ENCODE measurements around the gene METTL25.
"Not testable (repeated sequence)": the region's sequence is repeated elsewhere in the genome, so short reads cannot be mapped to it uniquely, and the experiment has no call there.

The METTL25 gene, protein sequence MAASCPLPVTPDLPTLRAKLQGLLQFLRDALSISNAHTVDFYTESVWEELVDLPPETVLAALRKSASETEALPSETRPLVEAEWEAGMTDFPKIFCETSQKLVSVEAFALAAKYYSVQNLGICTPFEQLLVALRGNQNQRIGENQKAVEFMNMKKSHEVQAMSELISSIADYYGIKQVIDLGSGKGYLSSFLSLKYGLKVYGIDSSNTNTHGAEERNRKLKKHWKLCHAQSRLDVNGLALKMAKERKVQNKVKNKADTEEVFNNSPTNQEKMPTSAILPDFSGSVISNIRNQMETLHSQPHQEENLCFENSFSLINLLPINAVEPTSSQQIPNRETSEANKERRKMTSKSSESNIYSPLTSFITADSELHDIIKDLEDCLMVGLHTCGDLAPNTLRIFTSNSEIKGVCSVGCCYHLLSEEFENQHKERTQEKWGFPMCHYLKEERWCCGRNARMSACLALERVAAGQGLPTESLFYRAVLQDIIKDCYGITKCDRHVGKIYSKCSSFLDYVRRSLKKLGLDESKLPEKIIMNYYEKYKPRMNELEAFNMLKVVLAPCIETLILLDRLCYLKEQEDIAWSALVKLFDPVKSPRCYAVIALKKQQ

DNA sequence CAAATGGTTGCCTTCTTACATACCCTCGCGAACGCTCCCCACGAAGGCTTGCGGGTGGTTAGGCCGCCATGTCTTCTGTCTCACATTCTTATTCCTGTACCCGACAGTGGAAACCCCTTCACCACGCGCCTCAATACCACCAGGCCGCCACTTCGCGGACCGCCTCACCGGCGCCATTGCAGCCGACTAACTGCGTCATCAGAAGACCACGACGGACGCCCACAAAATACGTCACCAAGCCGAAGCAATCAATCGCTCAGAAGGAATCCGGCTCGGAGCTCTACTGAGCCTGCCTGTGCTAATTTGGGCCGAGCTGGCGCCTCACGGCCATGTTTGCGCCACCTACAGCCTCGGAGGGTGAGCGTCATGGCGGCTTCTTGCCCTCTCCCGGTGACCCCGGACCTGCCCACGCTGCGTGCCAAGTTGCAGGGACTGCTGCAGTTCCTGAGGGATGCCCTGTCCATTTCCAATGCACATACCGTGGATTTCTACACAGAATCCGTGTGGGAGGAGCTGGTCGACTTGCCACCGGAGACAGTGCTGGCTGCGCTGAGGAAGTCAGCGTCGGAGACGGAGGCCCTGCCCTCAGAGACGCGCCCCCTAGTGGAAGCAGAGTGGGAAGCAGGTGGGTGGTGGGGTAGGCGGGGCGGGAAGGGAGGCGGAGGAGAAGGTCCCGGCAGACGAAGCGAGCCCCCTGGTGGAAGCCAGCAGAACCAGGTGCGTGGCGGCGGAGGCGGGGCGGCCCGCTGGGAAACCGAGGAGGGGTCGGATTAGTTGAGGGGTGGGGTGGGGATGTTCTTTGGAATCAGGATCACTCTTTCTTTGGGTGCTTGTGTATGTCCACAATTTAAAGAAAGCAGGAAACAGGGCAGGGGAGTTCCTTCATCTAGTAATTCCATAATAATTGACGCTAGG is at the start of gene METTL25, which contains the start of gene CCDC59:
Gene METTL25, plus strand, starts transcription at position 330 of the 915 bp plus-strand sequence. Its CDS starts 37 bp downstream, at position 367.
Gene CCDC59, minus strand, starts transcription at position 188 of the 915 bp plus-strand sequence. Its CDS starts 11 bp downstream, at position 177.
- peak; percentile 98 to 100 (median 99) for DNase-seq

DNA sequence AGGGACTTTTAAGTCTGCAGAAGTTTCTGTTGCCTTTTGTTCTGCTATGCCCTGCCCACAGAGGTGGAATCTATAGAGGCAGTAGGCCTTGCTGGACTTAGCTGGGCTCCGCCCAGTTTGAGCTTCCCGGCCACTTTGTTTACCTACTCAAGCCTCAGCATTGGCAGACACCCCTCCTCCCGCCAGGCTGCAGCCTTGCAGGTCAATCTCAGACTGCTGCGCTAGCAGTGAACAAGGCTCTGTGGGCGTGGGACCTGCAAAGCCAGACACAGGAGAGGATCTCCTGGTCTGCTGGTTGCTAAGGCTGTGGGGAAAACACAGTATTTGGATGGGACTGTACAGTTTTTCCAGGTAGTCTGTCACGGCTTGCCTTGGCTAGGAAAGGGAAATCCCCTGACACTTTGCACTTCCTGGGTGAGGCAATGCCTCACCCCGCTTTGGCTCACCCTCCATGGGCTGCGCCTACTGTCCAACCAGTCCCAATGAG is 43.9 kb upstream of the METTL25 start:
- no peak for DNase-seq

DNA sequence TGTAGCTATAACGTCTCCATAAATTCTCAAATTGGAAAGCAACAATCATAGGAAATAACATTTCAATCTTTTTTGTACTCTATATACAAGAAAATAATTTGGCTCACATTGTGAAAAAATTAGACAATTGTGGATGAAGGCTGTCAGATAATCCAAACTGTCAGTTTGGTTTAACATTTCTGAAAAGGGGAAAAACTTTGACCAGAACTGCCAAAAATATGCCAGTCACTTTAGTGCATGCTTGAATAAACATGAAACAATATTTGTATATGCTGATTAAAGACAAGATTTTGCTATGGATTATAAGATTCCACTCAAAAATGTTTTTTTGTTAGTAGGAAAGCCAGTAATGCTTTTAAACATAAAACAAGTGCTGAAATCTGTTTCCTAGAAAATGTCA is 39.1 kb upstream of the METTL25 start:
- DNase-seq, result no peak

DNA sequence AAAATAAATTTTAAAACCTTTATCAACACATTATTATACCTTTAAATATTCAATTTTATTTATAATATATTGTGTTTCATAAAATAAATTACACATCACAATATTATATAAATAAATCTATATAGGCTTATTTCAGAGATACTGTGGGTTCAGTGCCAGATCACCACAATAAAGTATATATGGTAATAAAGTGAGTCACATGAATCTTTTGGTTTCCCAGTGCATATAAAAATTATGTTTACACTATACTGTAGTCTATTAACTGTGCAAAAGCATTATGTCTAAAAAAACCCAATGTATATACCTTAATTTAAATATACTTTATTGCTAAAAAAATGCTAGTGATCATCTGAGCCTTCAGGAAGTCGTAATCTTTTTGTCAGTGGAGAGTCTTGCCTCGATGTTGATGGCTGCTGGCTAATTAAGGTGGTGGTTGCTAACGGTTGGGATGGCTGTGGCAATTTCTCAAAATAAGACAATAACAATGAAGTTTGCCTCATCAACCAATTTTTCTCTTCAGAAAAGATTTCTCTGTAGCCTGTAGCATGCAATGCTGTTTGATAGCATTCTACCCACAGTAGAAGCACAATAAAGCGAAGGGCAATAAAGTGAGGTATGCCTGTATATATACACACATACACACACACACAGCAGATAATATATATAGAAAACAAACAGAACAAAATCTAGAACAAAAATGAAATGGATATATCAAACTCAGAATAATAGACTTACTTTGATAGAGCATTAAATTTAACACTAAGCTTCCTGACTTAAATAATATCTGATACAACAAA is 32.6 kb upstream of the METTL25 start:
- peak in 2 of 3 experiments; percentile 32 to 77 for DNase-seq

DNA sequence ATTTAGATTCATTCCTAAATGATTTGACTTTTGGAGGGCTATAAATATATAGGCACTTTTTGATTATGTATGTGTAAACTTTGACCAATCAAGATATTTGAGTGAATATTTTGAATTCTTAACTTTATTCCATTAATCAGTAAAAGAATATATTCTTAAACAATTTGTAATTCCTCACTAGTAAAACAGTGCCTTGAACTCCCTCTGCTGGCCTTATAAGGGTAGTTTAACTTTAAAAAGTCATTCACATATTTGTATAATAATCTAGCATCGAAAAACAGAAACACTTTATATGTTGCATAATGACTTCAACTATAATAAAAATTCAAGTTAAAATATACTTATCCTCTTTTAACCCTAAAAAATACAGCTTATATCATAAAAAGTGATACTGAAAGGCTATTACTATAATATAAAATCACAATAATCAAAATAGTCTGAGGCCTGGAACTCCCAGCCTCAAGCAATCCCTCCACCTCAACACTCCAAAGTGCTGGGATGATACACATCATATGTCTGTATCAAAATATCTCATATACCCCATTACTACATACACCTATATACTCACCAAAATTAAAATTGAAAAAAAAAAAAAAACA is 31.3 kb upstream of the METTL25 start:
- DNase-seq, result peak; percentile 17 to 85 (median 23)

DNA sequence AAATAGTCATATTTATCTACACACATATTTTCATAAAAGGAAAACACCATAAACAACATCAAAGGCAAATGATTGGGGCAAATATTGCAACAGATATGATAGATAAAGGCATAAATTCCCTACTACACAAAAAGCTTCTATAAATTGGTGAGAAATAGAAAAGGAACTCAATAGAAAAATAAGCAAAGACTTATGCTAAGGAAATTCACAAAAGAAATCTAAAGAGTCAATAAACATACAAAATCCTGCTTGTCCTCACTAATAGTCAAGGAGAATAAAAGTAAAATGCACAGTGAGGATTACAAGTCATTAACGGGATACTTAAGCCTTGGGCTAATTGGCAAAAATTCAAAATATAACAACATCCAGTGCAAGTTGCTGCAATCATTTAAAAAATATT is 30.5 kb upstream of the METTL25 start:
- DNase-seq, result peak in 2 of 3 experiments; percentile 24 to 64

DNA sequence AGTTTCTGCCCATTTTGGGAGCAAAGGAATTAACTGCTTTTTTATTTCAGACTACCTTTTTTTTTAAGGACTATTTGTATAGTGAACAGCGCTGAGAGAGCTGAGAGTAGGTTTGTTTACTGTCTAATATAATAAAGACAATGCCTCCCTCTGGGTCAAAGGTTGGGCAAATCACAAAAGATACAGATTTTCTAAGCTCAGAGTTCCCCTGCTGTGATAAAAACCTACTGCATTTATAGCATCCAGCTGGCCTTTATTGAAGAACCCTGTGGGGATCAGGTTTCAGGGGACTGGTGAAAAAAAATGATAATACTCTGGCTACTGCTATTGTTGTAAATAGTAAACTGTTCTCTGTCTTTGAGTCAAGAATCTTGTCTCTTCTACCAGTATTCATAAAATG is 28.8 kb upstream of the METTL25 start:
- DNase-seq, result peak; percentile 82 to 99 (median 91)

DNA sequence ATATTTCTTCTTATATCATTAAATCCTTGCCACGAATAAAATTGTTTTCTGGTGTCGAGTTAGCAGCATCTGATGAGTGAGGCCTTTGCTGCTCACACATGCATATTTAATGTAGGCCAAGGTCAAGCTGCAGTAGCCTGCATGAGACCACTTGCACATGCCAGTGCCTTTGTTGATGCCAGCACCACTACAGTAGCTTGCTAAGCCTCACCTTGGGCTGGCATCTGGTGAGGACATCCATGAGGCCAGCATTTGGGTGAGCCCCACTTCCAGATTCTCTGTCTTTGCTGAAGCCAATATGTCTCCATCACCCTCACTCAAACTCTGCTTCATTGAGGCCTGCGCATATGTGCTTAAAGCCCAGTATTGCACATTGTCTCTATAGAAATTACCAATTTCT is 8.2 kb upstream of the METTL25 start:
- no peak for DNase-seq

DNA sequence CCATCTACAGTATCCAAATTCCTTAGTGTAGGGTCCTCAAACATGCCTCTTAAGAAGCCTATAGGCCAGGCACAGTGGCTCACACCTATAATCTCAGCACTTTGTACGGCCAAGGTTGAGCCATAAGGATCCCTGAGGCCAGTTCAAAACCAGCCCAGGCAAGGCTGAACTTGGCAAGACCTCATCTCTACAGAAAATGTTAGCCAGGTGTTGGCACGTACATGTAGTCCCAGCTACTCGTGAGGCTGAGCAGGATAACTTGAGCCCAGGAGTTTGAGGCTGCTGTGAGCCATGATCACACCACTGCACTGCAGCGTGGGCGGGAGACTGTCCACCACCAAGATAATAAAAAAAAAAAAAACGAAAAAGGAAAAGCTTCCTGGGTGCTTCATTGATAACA is 6.9 kb upstream of the METTL25 start:
- no peak for DNase-seq

DNA sequence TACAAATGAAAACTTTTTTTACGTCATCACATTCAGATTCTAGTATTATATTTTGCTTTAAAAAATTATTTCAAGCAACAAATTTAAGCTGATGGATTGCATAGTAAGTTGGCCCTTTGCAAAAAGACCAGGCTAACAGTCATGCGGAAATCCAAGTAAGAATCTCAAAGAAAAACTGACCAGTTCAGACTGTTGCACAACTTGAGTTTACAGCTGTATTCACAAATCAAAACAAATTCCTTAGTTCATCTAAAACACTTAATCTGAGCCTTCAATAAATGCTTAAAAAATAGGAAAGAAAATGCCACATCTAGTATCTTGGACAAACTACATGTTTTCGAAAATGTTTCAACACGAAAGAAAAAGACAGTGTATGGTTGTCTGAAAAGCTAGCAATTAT is 989 bp upstream of the METTL25 start:
- no peak for DNase-seq

DNA sequence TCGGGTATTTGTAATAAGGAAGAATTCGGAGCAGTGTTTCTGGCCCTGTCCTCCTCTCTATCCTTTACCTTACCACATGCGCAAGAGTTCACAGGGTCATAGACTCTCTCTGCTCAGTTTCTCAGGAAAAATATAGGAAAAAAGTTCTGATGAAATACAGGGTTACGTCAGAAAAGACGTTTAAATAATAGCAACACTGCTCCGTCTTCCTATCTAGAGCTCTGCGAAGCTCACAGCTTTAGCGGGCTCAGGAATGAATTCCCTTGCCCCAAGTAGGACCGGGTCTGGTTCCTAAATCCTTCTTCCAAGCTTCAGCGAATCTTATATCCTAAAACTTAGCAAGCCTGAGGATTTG is 507 bp upstream of the METTL25 start:
- DNase-seq, result no peak

DNA sequence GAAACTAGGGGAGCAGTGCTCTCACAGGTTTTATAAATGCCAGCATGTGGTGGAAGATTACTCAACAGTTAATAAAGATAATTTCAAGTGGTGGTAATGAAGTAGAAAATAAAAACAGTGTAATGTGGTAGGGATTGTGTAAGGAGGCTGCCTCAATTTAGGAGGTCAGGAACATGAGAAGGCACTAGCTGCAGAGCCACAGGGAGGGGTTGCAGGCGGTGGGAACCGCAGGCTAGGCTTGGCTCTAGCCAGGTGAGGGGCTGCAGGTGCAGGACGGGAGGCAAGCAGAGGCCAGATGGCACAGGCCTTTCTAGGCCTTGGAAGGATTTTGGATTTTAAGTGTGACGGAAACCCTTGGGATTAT is 768 bp downstream of the METTL25 start:
- DNase-seq, result peak; percentile 39 to 88 (median 79)

DNA sequence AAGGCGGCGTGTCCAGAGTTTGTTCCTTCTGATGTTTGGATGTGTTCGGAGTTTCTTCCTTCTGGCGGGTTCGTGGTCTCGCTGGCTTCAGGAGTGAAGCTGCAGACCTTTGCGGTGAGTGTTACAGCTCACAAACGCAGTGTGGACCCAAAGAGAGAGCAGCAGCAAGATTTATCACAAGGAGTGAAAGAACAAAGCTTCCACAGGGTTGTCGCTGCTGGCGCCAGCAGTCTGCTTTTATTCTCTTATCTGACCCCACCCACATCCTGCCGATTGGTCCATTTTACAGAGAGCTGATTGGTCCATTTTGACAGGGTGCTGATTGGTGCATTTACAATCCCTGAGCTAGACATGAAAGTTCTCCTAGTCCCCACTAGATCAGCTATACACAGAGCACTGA is 2.5 kb downstream of the METTL25 start:
- not testable (repeated sequence) for DNase-seq

DNA sequence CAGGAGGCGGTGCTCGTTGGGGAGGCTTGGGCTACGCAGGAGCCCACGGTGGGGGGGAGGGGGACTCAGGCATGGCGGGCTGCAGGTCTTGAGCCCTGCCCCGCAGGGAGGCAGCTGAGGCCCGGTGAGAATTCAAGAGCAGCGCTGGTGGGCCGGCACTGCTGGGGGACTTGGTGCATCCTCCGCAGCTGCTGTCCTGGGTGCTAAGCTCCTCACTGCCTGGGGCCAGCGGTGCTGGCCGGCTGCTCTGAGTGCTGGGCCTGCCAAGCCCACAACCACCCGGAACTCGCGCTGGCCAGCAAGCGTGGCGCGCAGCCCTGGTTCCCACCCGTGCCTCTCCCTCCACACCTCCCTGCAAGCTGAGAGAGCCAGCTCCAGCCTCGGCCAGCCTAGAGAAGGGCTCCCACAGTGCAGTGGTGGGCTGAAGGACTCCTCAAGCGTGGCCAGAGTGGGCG is 3.2 kb downstream of the METTL25 start:
- no peak for DNase-seq

DNA sequence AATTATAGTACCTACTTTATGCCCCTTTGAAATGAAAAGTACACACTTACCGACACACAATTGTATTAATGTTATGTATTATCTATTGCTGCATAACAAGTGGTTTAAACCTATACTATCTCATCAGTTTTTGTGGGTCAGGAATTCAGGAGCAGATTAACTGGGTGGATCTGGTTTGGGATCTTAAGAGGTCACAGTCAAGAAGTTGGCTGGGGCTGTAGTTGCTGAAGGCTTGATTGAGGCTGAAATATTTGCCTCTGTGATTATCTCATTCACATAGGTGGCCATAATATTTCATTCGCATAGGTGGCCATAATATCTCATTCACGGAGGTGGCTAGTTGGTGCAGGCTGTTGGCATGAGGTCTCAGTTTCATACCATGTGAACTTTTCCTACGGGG is 5.7 kb downstream of the METTL25 start:
- no peak for DNase-seq

DNA sequence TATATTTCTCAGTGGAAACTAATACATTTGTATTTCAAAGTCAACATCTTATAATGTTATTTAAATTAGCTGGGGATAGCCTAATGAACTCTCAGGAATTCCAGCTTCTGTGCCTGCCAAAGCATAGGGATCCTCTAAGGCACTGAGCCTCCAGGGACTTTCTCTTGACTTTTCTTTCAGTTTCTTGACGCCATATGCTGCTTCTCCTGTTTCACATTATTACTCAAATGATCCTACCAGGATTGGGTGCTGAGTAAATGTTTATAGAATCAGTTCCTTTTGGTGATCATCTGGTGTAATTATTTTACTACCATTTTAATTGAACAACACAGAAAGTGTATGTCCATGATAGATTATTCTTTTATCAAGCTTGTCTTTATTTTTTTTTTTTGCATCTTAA is 7.9 kb downstream of the METTL25 start:
- no peak for DNase-seq

DNA sequence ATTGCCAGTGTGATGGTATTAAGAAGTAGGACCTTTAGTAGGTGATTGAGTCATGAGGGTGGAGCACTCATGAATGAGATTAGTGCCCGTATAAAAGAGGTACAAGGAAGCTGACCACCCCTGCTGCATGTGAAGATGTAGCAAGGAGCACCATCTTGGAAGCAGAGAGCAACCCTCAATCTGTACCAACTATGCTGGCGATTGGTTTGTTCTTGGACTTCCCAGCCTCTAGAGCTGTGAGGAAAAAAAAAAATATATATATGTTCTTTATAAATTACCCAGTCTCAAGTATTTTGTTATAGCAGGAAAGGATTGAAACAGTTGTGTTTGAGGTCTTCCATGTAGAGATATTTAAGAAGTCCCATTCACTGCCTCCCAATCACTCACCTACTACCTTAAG is 16.9 kb downstream of the METTL25 start:
- no peak for DNase-seq

DNA sequence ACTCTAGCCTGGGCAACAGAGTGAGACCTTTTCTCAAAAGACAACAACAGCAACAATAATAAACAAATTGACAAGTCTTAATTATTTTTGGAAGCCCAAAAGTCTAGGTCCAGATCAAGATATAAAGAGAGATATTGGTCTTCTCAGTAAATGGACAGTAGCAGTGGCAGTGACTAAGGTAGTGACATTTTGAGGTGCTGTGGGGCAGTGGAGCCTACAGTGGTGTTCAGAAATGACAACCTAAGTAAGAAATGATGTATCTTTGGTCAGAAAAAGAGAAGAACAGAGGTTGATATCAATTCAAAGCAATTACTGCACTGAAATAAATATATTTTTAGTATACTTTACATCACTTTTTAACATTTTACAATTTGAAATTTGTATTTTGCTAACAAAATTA is 20.7 kb downstream of the METTL25 start:
- DNase-seq, result no peak

DNA sequence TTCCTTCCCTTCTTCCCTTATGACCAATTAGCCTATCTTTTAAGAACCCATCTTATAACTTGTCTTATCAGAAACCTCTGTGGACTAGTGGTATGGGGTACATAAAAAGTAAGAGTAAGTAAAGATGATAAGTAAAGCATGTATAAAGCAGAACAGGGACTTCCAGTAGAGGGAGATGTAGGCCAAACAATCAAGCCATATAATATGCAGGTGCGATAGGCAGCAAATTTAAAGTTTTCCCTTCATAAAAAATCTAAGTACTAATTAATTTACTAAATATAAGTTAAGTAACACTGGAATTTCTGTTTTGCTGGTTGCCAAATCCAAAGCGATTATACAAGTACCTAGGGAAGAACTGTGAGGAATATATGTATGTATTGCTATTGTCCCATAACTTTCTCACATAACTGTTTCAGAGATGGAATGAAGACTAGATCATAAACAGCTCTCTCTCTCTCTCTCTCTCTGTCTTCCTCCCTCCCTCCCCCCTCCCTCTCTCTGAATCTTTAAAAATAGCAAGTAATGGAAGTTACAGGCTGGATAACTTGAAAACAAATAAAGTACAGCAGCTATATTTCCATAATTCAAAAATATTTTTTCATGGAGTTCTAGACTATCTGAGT is 25.7 kb downstream of the METTL25 start:
- DNase-seq, result peak in 1 of 3 experiments; percentile 62

DNA sequence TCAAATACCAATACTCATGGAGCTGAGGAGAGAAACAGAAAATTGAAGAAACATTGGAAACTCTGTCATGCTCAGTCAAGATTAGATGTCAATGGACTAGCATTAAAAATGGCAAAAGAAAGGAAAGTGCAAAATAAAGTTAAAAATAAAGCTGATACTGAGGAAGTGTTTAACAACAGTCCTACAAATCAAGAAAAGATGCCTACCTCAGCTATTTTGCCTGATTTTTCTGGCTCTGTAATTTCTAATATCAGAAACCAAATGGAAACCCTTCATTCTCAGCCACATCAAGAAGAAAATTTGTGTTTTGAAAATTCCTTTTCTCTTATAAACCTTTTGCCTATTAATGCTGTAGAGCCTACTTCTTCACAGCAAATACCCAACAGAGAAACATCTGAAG is 40.5 kb downstream of the METTL25 start:
- DNase-seq, result no peak

DNA sequence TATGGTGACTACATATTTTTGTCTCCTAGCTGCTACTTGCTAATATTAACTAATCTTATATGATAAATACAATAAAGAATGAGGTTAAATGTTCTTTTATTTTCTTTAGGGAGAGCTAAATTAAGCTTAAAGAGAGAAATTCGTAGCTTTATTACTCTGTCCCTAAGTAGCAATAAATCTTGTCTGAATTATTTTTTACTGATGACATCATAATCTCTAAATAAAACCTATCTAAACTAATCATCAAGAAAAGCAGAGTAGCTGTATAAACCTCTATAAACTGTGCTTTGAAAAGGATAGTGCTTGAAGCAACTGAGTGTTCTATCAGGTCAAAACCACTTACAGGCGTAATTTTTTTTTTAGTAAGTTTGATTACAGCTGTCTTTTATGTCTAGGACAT is 42.5 kb downstream of the METTL25 start:
- peak in 1 of 3 experiments; percentile 74 for DNase-seq

All from NCI-H1417 (cell line).